GM12875 (cell line): Measurements from ENCODE around the gene ADGRL3.

Experiments
- H3K4me3 ChIP-seq: one replicate; pipeline ENCODE4 v1.5.1; 2011; ENCODE audit warnings: low read depth, low read length, control low read depth
- TF ChIP-seq, protein P1 (sequence below): IDR thresholded peaks from 2 replicates; pipeline ENCODE4 v1.5.1; 2011; ENCODE audit warnings: low read depth, mild to moderate bottlenecking, control low read depth, inconsistent platforms, low read length, moderate library complexity, borderline replicate concordance; ENCODE audit not compliant: insufficient read depth

The ADGRL3 gene

GRCh38 chr4:62093735-62094134, 893.6 kb downstream of the ADGRL3 start:
- no peak overlapping the region for H3K4me3 ChIP-seq
- TF ChIP-seq, protein P1, sequence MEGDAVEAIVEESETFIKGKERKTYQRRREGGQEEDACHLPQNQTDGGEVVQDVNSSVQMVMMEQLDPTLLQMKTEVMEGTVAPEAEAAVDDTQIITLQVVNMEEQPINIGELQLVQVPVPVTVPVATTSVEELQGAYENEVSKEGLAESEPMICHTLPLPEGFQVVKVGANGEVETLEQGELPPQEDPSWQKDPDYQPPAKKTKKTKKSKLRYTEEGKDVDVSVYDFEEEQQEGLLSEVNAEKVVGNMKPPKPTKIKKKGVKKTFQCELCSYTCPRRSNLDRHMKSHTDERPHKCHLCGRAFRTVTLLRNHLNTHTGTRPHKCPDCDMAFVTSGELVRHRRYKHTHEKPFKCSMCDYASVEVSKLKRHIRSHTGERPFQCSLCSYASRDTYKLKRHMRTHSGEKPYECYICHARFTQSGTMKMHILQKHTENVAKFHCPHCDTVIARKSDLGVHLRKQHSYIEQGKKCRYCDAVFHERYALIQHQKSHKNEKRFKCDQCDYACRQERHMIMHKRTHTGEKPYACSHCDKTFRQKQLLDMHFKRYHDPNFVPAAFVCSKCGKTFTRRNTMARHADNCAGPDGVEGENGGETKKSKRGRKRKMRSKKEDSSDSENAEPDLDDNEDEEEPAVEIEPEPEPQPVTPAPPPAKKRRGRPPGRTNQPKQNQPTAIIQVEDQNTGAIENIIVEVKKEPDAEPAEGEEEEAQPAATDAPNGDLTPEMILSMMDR = no peak

DNA sequence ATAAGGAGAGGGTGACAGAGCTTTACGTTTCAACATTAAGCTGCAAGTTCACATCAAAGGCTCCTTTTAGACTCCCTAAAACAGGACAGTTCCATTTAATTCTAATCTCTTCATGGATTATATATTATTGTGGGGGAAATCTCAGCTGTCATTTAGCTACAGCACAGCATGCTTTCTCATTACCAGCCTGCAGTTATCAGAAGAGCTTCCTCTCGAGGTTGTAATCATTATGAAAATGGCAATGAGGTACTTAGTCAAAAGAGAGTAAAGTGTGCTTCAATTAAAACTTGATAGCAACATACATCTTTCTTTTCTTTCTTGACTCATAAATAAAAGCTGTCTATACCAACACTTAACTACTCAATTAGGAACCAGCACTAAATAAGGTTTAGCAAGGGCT, 896.8 kb downstream of the ADGRL3 start:
- TF ChIP-seq, protein P1 = no peak

DNA sequence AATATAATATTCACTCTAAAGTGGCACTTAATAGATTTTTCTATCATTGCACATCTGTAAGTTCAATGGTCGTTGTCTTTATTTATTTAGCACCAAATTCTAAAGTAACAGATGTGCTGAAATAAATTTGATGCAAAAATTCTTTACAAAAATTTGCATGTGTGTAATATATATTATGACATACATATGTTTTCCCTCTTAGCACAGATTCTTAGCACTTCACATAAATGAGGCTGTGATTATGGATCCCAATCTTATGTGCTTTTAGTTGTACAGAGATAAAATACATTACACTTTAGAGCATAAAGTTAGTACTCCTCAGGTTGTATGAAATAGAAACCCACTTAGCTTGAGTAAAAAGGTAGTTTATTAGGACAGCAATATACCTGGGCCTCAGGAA, 915.1 kb downstream of the ADGRL3 start:
- no peak overlapping the region for H3K4me3 ChIP-seq
- TF ChIP-seq, protein P1 = no peak

More for the DNA sequence above, 896.8 kb downstream of the ADGRL3 start:
- H3K4me3 ChIP-seq = no peak overlapping the region

GRCh38 chr4:62117886-62118285, 917.8 kb downstream of the ADGRL3 start:
- TF ChIP-seq, protein P1 = no peak

GRCh38 chr4:62118558-62118957, 918.4 kb downstream of the ADGRL3 start:
- no peak overlapping the region for H3K4me3 ChIP-seq
- TF ChIP-seq, protein P1 = no peak

More at GRCh38 chr4:62117886-62118285, 917.8 kb downstream of the ADGRL3 start:
- no peak overlapping the region for H3K4me3 ChIP-seq

DNA sequence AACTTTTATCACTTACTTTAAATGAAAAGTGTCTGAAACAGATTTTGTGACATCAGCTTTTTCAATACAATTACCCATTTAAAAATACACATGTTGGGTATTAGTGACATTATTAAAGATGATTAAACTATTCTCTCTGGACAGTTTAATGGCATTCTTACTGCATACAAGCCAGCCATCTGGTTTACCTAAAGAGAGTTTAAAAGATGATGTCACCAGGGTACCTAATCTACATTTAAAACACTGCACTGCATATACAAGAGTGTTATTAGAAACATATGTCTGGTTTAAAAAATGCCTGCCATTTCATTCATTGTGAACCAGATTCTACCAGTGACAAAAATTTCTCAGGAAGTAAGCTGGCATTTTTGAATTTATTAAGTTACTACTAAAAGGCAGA, 919.1 kb downstream of the ADGRL3 start:
- H3K4me3 ChIP-seq = no peak overlapping the region
- TF ChIP-seq, protein P1 = no peak

DNA sequence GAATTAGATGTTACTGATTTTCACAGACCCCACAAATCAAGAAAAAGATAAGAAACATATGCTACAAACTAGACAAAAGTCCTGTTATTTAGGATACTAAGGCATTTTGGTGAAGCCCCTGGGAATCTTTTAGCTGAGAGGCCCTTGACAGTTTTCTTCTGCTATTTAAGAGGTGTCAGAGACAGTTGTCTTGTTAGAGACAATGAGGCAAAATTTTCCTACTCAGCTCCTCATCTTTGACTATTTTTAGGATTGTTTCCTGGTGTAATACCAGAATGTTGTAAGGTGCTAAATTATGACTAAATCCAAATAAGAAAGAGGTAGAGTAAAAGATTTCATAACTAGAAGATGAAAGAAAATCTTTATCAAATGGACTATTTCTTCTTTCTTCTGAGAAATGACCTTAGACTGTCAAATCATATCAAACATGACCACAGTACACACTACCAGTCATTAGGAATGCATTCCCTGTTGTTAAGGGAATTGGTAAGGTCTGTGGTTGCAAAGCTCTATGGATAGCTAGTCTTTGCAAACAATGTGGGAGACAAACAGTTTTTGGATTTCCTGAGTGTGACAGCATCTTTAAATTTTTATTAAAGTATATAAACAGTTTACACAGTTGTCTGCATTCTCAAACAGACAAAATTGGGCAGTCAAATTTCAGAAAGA, 926.1 kb downstream of the ADGRL3 start:
- TF ChIP-seq, protein P1 = no peak
- H3K4me3 ChIP-seq = no peak overlapping the region
